ENCODE data around the gene CYB561D2.

CYB561D2 gene

GRCh38 chr3:50341996-50342650 is 8.5 kb upstream of the CYB561D2 start:
- no peak for DNase-seq (ENCODE audit: low spot score)

- no peak for DNase-seq (ENCODE audit: low spot score)
These were observed 7.6 kb upstream of the CYB561D2 start for GRCh38 chr3:50342813-50343633.

- no peak for DNase-seq (ENCODE audit: low spot score)
These were observed 5.7 kb upstream of the CYB561D2 start for GRCh38 chr3:50345008-50345407.

- peak; percentile 87 for DNase-seq (ENCODE audit: low spot score)
These were observed 5.0 kb upstream of the CYB561D2 start, which contains the start of gene ZMYND10 for GRCh38 chr3:50345586-50346234. Gene ZMYND10 (minus strand): TSS chr3:50345732. CDS start chr3:50345579, 153 bp downstream.

- peak; percentile 85 for DNase-seq (ENCODE audit: low spot score)
These were observed 3.4 kb upstream of the CYB561D2 start for GRCh38 chr3:50347187-50347813.

- DNase-seq (ENCODE audit: low spot score), result no peak
These were observed 492 bp upstream of the CYB561D2 start for GRCh38 chr3:50350213-50350526.

GRCh38 chr3:50351323-50351697 is 648 bp downstream of the CYB561D2 start:
- DNase-seq (ENCODE audit: low spot score), result no peak

- no peak for DNase-seq (ENCODE audit: low spot score)
These were observed 2.1 kb downstream of the CYB561D2 start for GRCh38 chr3:50352781-50353180.

- DNase-seq (ENCODE audit: low spot score), result no peak
These were observed 2.8 kb downstream of the CYB561D2 start for GRCh38 chr3:50353245-50354004.

GRCh38 chr3:50354186-50354764 is 3.6 kb downstream of the CYB561D2 start:
- no peak for DNase-seq (ENCODE audit: low spot score)

- DNase-seq (ENCODE audit: low spot score), result no peak
These were observed 4.2 kb downstream of the CYB561D2 start for GRCh38 chr3:50354850-50355249.

- no peak for DNase-seq (ENCODE audit: low spot score)
These were observed 5.3 kb downstream of the CYB561D2 start for GRCh38 chr3:50355829-50356552.

- peak; percentile 43 for DNase-seq (ENCODE audit: low spot score)
These were observed 5.9 kb downstream of the CYB561D2 start for GRCh38 chr3:50356553-50356952.

- DNase-seq (ENCODE audit: low spot score), result no peak
These were observed 6.8 kb downstream of the CYB561D2 start for GRCh38 chr3:50357481-50357880.

- no peak for DNase-seq (ENCODE audit: low spot score)
These were observed 7.8 kb downstream of the CYB561D2 start for GRCh38 chr3:50358355-50358910.

GRCh38 chr3:50358911-50359759 is 8.5 kb downstream of the CYB561D2 start, which contains the start of gene TMEM115:
Gene TMEM115 (minus strand): TSS chr3:50359521. CDS start chr3:50359063, 458 bp downstream.
- peak; percentile 99 for DNase-seq (ENCODE audit: low spot score)

GRCh38 chr3:50359760-50360110 is 9.1 kb downstream of the CYB561D2 start:
- no peak for DNase-seq (ENCODE audit: low spot score)

- DNase-seq (ENCODE audit: low spot score), result no peak
These were observed 14.0 kb downstream of the CYB561D2 start for GRCh38 chr3:50364573-50365079.

Measured in COLO829 (cell line).